RWPE1 (cell line): Measurements from ENCODE around the gene RAB11FIP4.

ENCODE experiments used
- CTCF ChIA-PET: fragments of 350-600 bp; sonication (Branson Sonifier 250); formaldehyde crosslinking; extraction: SDS; loops from one replicate; lab custom pipeline; 2021; lab: Yijun Ruan, JAX
- POLR2A ChIA-PET: fragments of 400-600 bp; formaldehyde crosslinking; extraction: SDS; loops from one replicate; lab custom pipeline; 2020; ENCODE audit warnings: antibody characterized with exemption; ENCODE audit not compliant: low non-redundant PET; lab: Yijun Ruan, JAX
- DNase-seq: peaks from one replicate; pipeline ENCODE4 v3.0.0; 2012; ENCODE audit warnings: low spot score
- H3K27ac ChIP-seq: fragments of 450-650 bp; 2 replicates; pipeline ENCODE4 v1.5.1; 2017
- CTCF ChIP-seq: fragments of 450-650 bp; conservative IDR thresholded peaks from 2 replicates; pipeline ENCODE4 v1.5.1; 2017; ENCODE audit warnings: low read depth, mild to moderate bottlenecking

The RAB11FIP4 gene

GRCh38 chr17:31533546-31534155 lies 142.2 kb downstream of the RAB11FIP4 start:
- ChIA-PET POLR2A (no interaction called here), CTCF (interaction anchor here (0.5 to 1.6 kb wide), 4 partner anchors 9 to 309 kb away, joined by 3 to 12 read pairs (median 3); partner anchors contain the start of gene EVI2B)
- peak; percentile 87 for DNase-seq
- TF ChIP-seq CTCF: peak; percentile 40
- peak overlapping the region; percentile 69 for H3K27ac ChIP-seq

GRCh38 chr17:31534223-31534888 lies 142.9 kb downstream of the RAB11FIP4 start:
- TF ChIP-seq CTCF: no peak
- ChIA-PET POLR2A (no interaction called here), CTCF (interaction anchor here (1.0 to 1.6 kb wide), 6 partner anchors 10 to 308 kb away, joined by 3 to 12 read pairs (median 4); no protein-coding TSS in a partner anchor)
- peak overlapping the region; percentile 69 for H3K27ac ChIP-seq
- no peak for DNase-seq

- POLR2A ChIA-PET: no interaction called here
- peak overlapping the region; percentile 27 for H3K27ac ChIP-seq
- CTCF ChIA-PET: interaction anchor here (0.5 to 1.5 kb wide), 5 partner anchors 8 to 569 kb away, joined by 3 to 7 read pairs (median 4); no protein-coding TSS in a partner anchor
- no peak for DNase-seq
- TF ChIP-seq CTCF: no peak
These were observed 144.1 kb downstream of the RAB11FIP4 start for GRCh38 chr17:31535581-31535981.

- TF ChIP-seq CTCF: no peak
- DNase-seq: no peak
- ChIA-PET CTCF (no interaction called here), POLR2A (no interaction called here)
- no peak overlapping the region for H3K27ac ChIP-seq
These were observed 145.0 kb downstream of the RAB11FIP4 start for GRCh38 chr17:31536451-31536850.

- H3K27ac ChIP-seq: peak overlapping the region; percentile 66
- POLR2A ChIA-PET: no interaction called here
- no peak for TF ChIP-seq CTCF
- DNase-seq: no peak
- CTCF ChIA-PET: interaction anchor here (0.5 kb wide), 1 partner anchor 197 kb away, joined by 4 read pairs; no protein-coding TSS in a partner anchor
These were observed 146.1 kb downstream of the RAB11FIP4 start for GRCh38 chr17:31537565-31538011.

GRCh38 chr17:31538080-31538762 lies 146.7 kb downstream of the RAB11FIP4 start:
- peak overlapping the region; percentile 66 for H3K27ac ChIP-seq
- POLR2A ChIA-PET: no interaction called here
- TF ChIP-seq CTCF: no peak
- DNase-seq: no peak
- CTCF ChIA-PET: interaction anchor here (0.5 kb wide), 1 partner anchor 197 kb away, joined by 4 read pairs; no protein-coding TSS in a partner anchor
